Measurements from ENCODE around the gene SERPINI1.

SERPINI1 gene

GRCh38 chr3:167714871-167715270 is 20.6 kb upstream of the SERPINI1 start:
- Histone ChIP-seq H3K27me3 (ENCODE audit: control insufficient read depth in 2 of 2, insufficient read depth in 2 of 2, low read length in 2 of 2) (no peaks in the 10 kb centered on the region), H3K27ac (ENCODE audit: low read depth in 2 of 2, low read length in 2 of 2) (no peak overlapping the region), H3K4me1 (ENCODE audit: control insufficient read depth in 2 of 2, insufficient read depth in 2 of 2, low read length in 2 of 2) (no peaks in the 10 kb centered on the region), H3K9me3 (ENCODE audit: control insufficient read depth in 2 of 2, low read length in 2 of 2) (no peaks in the 10 kb centered on the region), H3K36me3 (ENCODE audit: control insufficient read depth in 2 of 2, insufficient read depth in 2 of 2, low read length in 2 of 2) (peaks cover 12 to 15% of the 10 kb centered on the region in 2 donors), H3K9ac (ENCODE audit: low read depth in 1 of 2, low read length in 2 of 2) (no peak overlapping the region), H3K4me3 (ENCODE audit: low read length in 2 of 2) (no peak overlapping the region)

GRCh38 chr3:167716920-167717319 is 18.6 kb upstream of the SERPINI1 start:
- Histone ChIP-seq H3K4me1 (ENCODE audit: control insufficient read depth in 2 of 2, insufficient read depth in 2 of 2, low read length in 2 of 2) (no peaks in the 10 kb centered on the region), H3K27me3 (ENCODE audit: control insufficient read depth in 2 of 2, insufficient read depth in 2 of 2, low read length in 2 of 2) (no peaks in the 10 kb centered on the region), H3K4me3 (ENCODE audit: low read length in 2 of 2) (peak overlapping the region in 1 of 2 donors; percentile 17), H3K9me3 (ENCODE audit: control insufficient read depth in 2 of 2, low read length in 2 of 2) (no peaks in the 10 kb centered on the region), H3K27ac (ENCODE audit: low read depth in 2 of 2, low read length in 2 of 2) (no peak overlapping the region), H3K36me3 (ENCODE audit: control insufficient read depth in 2 of 2, insufficient read depth in 2 of 2, low read length in 2 of 2) (peaks cover 10 to 15% of the 10 kb centered on the region in 2 donors), H3K9ac (ENCODE audit: low read depth in 1 of 2, low read length in 2 of 2) (no peak overlapping the region)

- Histone ChIP-seq H3K36me3 (ENCODE audit: control insufficient read depth in 2 of 2, insufficient read depth in 2 of 2, low read length in 2 of 2) (peaks cover 10 to 15% of the 10 kb centered on the region in 2 donors), H3K27me3 (ENCODE audit: control insufficient read depth in 2 of 2, insufficient read depth in 2 of 2, low read length in 2 of 2) (no peaks in the 10 kb centered on the region), H3K4me1 (ENCODE audit: control insufficient read depth in 2 of 2, insufficient read depth in 2 of 2, low read length in 2 of 2) (no peaks in the 10 kb centered on the region), H3K4me3 (ENCODE audit: low read length in 2 of 2) (no peak overlapping the region), H3K9ac (ENCODE audit: low read depth in 1 of 2, low read length in 2 of 2) (no peak overlapping the region), H3K27ac (ENCODE audit: low read depth in 2 of 2, low read length in 2 of 2) (no peak overlapping the region), H3K9me3 (ENCODE audit: control insufficient read depth in 2 of 2, low read length in 2 of 2) (no peaks in the 10 kb centered on the region)
These were observed 16.9 kb upstream of the SERPINI1 start for GRCh38 chr3:167718582-167718981.

GRCh38 chr3:167723025-167723512 is 12.5 kb upstream of the SERPINI1 start:
- Histone ChIP-seq H3K27ac (ENCODE audit: low read depth in 2 of 2, low read length in 2 of 2) (no peak overlapping the region), H3K9me3 (ENCODE audit: control insufficient read depth in 2 of 2, low read length in 2 of 2) (no peaks in the 10 kb centered on the region), H3K4me3 (ENCODE audit: low read length in 2 of 2) (no peak overlapping the region), H3K4me1 (ENCODE audit: control insufficient read depth in 2 of 2, insufficient read depth in 2 of 2, low read length in 2 of 2) (no peaks in the 10 kb centered on the region), H3K9ac (ENCODE audit: low read depth in 1 of 2, low read length in 2 of 2) (no peak overlapping the region), H3K27me3 (ENCODE audit: control insufficient read depth in 2 of 2, insufficient read depth in 2 of 2, low read length in 2 of 2) (no peaks in the 10 kb centered on the region), H3K36me3 (ENCODE audit: control insufficient read depth in 2 of 2, insufficient read depth in 2 of 2, low read length in 2 of 2) (peaks cover 10 to 15% of the 10 kb centered on the region in 2 donors)

- Histone ChIP-seq H3K27me3 (ENCODE audit: control insufficient read depth in 2 of 2, insufficient read depth in 2 of 2, low read length in 2 of 2) (no peaks in the 10 kb centered on the region), H3K9me3 (ENCODE audit: control insufficient read depth in 2 of 2, low read length in 2 of 2) (no peaks in the 10 kb centered on the region), H3K9ac (ENCODE audit: low read depth in 1 of 2, low read length in 2 of 2) (no peak overlapping the region), H3K36me3 (ENCODE audit: control insufficient read depth in 2 of 2, insufficient read depth in 2 of 2, low read length in 2 of 2) (peaks cover 5 to 7% of the 10 kb centered on the region in 2 donors), H3K4me1 (ENCODE audit: control insufficient read depth in 2 of 2, insufficient read depth in 2 of 2, low read length in 2 of 2) (no peaks in the 10 kb centered on the region), H3K27ac (ENCODE audit: low read depth in 2 of 2, low read length in 2 of 2) (no peak overlapping the region), H3K4me3 (ENCODE audit: low read length in 2 of 2) (no peak overlapping the region)
These were observed 11.6 kb upstream of the SERPINI1 start for GRCh38 chr3:167723872-167724271.

GRCh38 chr3:167728176-167728575 is 7.3 kb upstream of the SERPINI1 start:
- no peak overlapping the region for H3K9ac ChIP-seq (ENCODE audit: low read depth in 1 of 2, low read length in 2 of 2)
- H3K4me1 ChIP-seq (ENCODE audit: control insufficient read depth in 2 of 2, insufficient read depth in 2 of 2, low read length in 2 of 2), result peaks cover 2 to 7% of the 10 kb centered on the region in 2 donors
- H3K4me3 ChIP-seq (ENCODE audit: low read length in 2 of 2), result no peak overlapping the region
- no peaks in the 10 kb centered on the region for H3K27me3 ChIP-seq (ENCODE audit: control insufficient read depth in 2 of 2, insufficient read depth in 2 of 2, low read length in 2 of 2)
- H3K36me3 ChIP-seq (ENCODE audit: control insufficient read depth in 2 of 2, insufficient read depth in 2 of 2, low read length in 2 of 2), result no peaks in the 10 kb centered on the region
- no peak overlapping the region for H3K27ac ChIP-seq (ENCODE audit: low read depth in 2 of 2, low read length in 2 of 2)
- no peaks in the 10 kb centered on the region for H3K9me3 ChIP-seq (ENCODE audit: control insufficient read depth in 2 of 2, low read length in 2 of 2)

- Histone ChIP-seq H3K4me3 (ENCODE audit: low read length in 2 of 2) (no peak overlapping the region), H3K9ac (ENCODE audit: low read depth in 1 of 2, low read length in 2 of 2) (no peak overlapping the region), H3K9me3 (ENCODE audit: control insufficient read depth in 2 of 2, low read length in 2 of 2) (no peaks in the 10 kb centered on the region), H3K27ac (ENCODE audit: low read depth in 2 of 2, low read length in 2 of 2) (no peak overlapping the region), H3K36me3 (ENCODE audit: control insufficient read depth in 2 of 2, insufficient read depth in 2 of 2, low read length in 2 of 2) (no peaks in the 10 kb centered on the region), H3K4me1 (ENCODE audit: control insufficient read depth in 2 of 2, insufficient read depth in 2 of 2, low read length in 2 of 2) (peaks cover 6 to 12% of the 10 kb centered on the region in 2 donors), H3K27me3 (ENCODE audit: control insufficient read depth in 2 of 2, insufficient read depth in 2 of 2, low read length in 2 of 2) (no peaks in the 10 kb centered on the region)
These were observed 6.7 kb upstream of the SERPINI1 start for GRCh38 chr3:167728632-167729323.

GRCh38 chr3:167729591-167729990 is 5.9 kb upstream of the SERPINI1 start:
- Histone ChIP-seq H3K9me3 (ENCODE audit: control insufficient read depth in 2 of 2, low read length in 2 of 2) (no peaks in the 10 kb centered on the region), H3K36me3 (ENCODE audit: control insufficient read depth in 2 of 2, insufficient read depth in 2 of 2, low read length in 2 of 2) (no peaks in the 10 kb centered on the region), H3K4me1 (ENCODE audit: control insufficient read depth in 2 of 2, insufficient read depth in 2 of 2, low read length in 2 of 2) (peaks cover 6 to 12% of the 10 kb centered on the region in 2 donors)

GRCh38 chr3:167731393-167731792 is 4.1 kb upstream of the SERPINI1 start:
- no peak overlapping the region for H3K4me3 ChIP-seq (ENCODE audit: low read length in 2 of 2)
- H3K27me3 ChIP-seq (ENCODE audit: control insufficient read depth in 2 of 2, insufficient read depth in 2 of 2, low read length in 2 of 2), result no peaks in the 10 kb centered on the region
- no peak overlapping the region for H3K9ac ChIP-seq (ENCODE audit: low read depth in 1 of 2, low read length in 2 of 2)
- peaks cover 12 to 21% of the 10 kb centered on the region in 2 donors for H3K4me1 ChIP-seq (ENCODE audit: control insufficient read depth in 2 of 2, insufficient read depth in 2 of 2, low read length in 2 of 2)
- no peaks in the 10 kb centered on the region for H3K9me3 ChIP-seq (ENCODE audit: control insufficient read depth in 2 of 2, low read length in 2 of 2)
- no peak overlapping the region for H3K27ac ChIP-seq (ENCODE audit: low read depth in 2 of 2, low read length in 2 of 2)
- H3K36me3 ChIP-seq (ENCODE audit: control insufficient read depth in 2 of 2, insufficient read depth in 2 of 2, low read length in 2 of 2), result no peaks in the 10 kb centered on the region

More at GRCh38 chr3:167729591-167729990, 5.9 kb upstream of the SERPINI1 start:
- Histone ChIP-seq H3K9ac (ENCODE audit: low read depth in 1 of 2, low read length in 2 of 2) (no peak overlapping the region), H3K27ac (ENCODE audit: low read depth in 2 of 2, low read length in 2 of 2) (no peak overlapping the region), H3K4me3 (ENCODE audit: low read length in 2 of 2) (no peak overlapping the region), H3K27me3 (ENCODE audit: control insufficient read depth in 2 of 2, insufficient read depth in 2 of 2, low read length in 2 of 2) (no peaks in the 10 kb centered on the region)

- no peak overlapping the region for H3K9ac ChIP-seq (ENCODE audit: low read depth in 1 of 2, low read length in 2 of 2)
- H3K4me3 ChIP-seq (ENCODE audit: low read length in 2 of 2), result no peak overlapping the region
- no peaks in the 10 kb centered on the region for H3K9me3 ChIP-seq (ENCODE audit: control insufficient read depth in 2 of 2, low read length in 2 of 2)
- peaks cover 16 to 24% of the 10 kb centered on the region in 2 donors for H3K4me1 ChIP-seq (ENCODE audit: control insufficient read depth in 2 of 2, insufficient read depth in 2 of 2, low read length in 2 of 2)
- H3K27me3 ChIP-seq (ENCODE audit: control insufficient read depth in 2 of 2, insufficient read depth in 2 of 2, low read length in 2 of 2), result no peaks in the 10 kb centered on the region
- no peaks in the 10 kb centered on the region for H3K36me3 ChIP-seq (ENCODE audit: control insufficient read depth in 2 of 2, insufficient read depth in 2 of 2, low read length in 2 of 2)
- no peak overlapping the region for H3K27ac ChIP-seq (ENCODE audit: low read depth in 2 of 2, low read length in 2 of 2)
These were observed 3.0 kb upstream of the SERPINI1 start for GRCh38 chr3:167732313-167733065.
